COLO829 (cell line): Measurements from ENCODE around the gene FBLN1.
"Not testable (repeated sequence)": the region's sequence is repeated elsewhere in the genome, so short reads cannot be mapped to it uniquely, and the experiment has no call there.

Experiments
- DNase-seq: peaks from one replicate; pipeline ENCODE4 v3.0.0; 2012; ENCODE audit warnings: low spot score

The FBLN1 gene

GRCh38 chr22:45585946-45586540, 83.4 kb downstream of the FBLN1 start:
- no peak for DNase-seq

DNA sequence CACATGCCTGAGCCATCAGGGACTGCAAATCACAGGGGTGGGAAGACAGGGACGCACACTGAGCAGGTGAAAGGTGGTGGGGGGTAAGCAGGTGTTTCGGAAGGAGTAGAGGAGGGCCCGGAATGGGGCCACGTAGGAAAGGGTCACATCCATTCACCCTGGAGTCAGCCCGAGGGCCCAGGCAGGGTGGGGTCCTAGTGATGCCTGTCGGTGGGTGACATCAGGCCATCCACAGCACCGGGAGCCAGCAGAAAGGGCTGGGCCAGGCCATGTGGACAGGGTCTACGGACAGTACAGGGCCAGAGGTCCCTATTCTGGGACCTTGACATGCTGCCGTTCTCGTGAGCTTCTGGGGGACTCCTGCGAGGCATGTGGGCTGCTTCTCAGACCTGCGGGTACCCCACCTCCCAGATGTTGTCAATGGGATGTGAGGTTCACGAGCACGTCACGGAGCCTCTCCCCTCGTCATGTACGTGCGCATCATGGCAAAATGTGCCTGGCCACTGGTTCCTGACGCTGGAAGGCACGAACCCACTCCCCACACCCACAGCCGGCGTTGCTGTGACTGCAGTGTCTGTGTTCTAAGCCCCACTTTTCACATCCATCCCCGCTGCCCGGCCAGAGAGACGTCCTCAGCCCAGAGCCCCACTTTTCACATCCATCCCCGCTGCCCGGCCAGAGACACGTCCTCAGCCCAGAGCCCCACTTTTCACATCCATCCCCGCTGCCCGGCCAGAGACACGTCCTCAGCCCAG, 84.1 kb downstream of the FBLN1 start:
- no peak for DNase-seq

DNA sequence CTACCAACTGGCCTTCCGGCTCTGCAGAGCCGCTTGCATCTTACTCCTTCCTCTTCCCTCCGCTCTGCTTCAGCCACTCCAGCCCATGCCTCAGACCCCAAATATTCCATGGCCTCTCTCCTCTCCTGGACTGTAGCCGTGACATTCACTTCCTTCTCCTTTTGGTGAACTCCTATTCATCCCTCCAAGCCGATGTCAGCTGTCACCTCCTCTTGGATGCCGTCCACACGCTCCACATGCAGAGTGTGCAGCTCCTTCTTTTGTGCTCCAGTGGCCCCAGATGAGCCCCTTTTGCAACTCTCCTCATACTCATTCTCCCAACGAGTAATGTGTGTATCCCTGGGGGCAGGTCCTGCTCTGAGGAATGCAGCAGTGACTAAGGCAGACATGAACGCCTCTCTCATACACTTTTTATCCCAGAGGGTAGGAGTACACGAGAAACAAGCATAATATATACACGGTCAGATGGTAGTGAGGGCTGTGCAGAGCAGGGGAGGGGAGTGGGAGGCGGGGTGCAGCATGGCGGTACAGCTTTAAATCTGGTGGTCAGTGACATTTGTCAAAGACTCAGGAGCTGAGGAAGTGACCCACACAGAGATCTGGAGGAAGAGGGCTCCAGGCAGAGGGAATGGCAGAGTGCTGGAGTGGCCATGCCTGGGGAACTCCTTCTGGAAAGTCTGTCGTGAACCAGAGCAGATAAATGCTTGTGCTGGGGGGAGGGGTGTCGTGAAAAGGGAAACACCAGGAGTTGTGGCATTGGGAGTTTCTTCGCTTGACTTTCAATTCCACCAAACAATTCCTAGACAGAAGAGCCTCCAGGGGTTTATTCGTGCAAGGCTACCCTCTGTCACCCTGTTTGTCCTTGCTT, 85.2 kb downstream of the FBLN1 start:
- DNase-seq: no peak

- DNase-seq: no peak
Measured at GRCh38 chr22:45589556-45589955, 86.9 kb downstream of the FBLN1 start.

GRCh38 chr22:45590262-45590661, 87.6 kb downstream of the FBLN1 start:
- DNase-seq: no peak

DNA sequence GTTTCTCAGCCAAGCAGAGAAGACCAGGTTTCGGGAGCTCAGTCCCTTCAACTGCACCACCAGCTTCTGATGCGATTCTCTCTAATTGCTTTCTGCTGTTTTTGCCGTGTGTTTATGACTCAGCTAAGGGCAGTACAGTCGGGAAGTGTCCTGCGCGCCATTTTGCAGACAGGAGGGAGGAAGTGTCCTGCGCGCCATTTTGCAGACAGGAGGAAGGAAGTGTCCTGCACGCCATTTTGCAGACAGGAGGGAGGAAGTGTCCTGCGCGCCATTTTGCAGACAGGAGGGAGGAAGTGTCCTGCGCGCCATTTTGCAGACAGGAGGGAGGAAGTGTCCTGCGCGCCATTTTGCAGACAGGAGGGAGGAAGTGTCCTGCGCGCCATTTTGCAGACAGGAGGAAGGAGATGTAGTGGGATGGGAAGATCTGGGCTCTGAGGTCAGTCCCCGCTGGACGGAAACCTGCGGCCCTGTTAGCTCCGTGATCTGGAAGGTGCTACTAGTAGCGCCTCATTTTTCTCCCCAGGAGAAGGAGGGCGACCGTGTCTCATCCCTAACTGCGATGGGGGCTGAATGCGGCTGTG, 89.0 kb downstream of the FBLN1 start:
- not testable (repeated sequence) for DNase-seq

GRCh38 chr22:45594123-45594941, 91.6 kb downstream of the FBLN1 start:
- DNase-seq: no peak

DNA sequence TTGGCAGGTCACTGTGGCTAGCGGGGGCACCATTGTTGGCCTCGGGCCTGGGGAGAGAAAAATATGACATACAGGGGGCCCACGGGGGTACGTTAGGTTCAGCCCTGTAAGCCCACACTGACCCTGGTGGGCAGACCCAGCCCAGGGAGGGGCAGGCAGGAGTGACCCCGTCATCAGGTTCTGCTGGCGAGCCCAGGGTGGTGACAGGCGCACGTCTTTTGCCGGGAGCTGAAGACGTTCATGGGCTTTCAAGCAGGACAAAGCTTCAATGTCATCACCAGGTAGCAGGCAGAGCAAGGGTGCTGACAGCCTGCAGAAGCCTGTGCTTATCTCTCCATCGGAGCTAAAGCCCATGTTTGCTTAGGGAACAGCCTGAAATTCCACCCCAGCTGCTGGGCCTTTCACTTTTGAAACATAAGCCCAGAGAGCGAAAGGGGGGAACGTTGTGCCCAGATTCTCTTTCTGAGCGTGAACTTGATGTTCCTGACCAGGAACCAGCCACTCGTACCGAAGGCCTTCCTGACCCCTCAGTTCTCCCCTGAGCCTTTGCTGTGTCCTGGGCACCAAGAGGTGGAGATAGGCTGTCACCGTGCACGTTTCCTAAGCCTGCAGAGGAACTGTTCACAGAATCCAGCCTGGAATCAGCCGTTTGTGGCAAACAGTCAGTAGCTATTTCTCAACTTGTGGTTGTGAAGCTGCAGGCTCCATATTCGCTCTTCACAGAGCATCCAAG, 94.9 kb downstream of the FBLN1 start:
- DNase-seq: no peak

DNA sequence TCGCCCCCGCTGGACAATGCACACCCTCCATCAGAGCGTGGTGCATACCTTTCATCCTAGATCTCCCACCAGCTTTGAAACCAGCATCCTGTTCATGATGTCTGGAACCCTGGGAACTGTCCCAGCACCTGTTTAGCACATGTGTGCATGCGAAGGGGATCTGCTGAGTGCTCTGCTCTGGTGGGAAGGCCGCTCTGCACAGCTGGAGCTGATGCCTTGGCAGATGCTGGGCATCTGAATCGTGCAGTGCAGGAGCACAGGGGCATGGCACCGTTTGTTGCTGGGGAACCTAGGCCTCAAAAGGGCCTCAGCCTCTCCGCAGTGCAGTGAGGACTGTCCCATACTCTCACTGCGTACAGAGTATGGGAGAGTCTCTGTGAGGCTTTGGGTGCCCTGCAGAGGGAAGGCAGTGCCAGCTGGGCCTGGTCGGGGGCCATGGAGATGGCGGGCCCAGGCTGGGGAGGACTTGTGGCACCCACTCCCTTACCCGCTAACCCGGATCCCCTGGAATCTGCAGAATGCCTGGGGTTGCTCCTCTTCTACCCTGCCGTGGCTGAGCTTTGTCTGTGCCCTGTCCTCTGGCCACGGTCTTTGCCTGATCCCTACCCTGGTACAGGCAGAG, 96.0 kb downstream of the FBLN1 start:
- DNase-seq: no peak

DNA sequence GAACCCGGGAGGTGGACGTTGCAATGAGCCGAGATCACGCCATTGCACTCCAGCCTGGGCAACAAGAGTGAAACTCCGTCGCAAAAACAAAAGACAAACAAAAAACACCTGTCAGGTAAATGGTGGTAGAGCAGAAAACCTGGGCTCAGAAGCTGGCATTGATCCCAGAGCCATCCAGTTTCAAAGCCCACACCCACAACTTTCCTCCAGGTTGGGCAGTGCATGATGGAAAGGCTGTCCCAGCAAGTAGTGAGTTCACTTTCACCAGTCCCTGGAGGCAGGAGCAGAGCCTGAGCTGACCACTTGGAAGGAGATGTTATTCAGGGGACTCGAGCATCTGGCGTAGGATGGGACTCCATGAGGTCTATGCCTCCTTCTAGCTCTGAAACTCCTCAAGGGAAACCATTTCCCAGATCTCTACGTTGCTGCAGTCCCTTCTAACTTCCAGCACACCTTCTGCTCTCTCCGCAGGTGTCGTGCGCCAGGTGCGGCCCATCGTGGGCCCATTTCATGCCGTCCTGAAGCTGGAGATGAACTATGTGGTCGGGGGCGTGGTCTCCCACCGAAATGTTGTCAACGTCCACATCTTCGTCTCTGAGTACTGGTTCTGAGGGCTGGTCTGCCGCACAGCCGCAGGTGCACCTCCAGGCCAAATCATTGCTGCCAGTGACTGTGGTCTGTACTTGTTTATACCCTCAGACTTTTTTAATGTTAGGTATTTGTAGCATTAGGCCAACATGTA, 97.3 kb downstream of the FBLN1 start:
- DNase-seq: no peak

DNA sequence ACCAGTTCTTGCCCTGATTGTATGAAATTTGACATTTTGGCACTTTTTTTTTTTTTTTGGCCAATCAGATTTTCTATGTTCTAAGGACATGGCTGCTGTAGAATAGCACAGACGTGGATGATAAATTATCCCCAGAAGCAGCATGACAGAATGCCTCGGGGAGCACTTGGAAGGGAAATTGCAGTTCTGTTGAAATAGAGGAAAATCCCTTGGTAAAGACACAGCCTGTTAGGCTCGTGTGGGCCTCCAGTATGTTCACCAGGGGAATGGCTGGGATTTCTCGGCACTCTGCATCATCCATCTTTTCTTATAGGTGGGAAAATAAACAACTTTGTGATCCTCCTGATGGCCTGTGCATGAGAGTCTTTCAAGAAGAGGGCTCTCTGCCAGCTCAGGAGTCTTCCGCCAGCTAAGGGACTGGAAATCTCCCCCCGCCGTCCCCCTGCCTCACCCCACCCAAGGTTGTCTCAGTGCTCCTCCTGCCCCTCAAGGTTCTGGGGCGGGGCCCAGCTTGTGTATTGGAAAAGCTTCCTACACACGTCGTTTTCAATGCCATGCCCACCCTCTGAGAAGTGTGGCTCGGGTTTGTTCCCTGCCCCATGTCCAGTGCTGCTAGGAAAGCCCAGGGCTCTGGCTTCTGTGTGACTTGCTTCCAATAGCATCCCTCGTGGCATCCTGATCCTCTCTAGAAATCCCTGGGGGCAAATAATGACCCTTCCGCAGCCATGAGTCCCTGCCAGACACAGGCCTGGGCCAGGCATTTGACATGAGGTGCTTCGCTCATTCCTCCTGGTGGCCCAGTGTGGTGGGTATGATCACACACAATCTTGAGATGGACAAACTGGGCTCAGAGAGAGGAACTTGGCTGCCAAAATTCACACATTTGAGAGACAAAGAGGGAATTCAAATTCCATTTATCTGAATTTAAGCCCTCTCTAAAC, 98.4 kb downstream of the FBLN1 start:
- DNase-seq: no peak

DNA sequence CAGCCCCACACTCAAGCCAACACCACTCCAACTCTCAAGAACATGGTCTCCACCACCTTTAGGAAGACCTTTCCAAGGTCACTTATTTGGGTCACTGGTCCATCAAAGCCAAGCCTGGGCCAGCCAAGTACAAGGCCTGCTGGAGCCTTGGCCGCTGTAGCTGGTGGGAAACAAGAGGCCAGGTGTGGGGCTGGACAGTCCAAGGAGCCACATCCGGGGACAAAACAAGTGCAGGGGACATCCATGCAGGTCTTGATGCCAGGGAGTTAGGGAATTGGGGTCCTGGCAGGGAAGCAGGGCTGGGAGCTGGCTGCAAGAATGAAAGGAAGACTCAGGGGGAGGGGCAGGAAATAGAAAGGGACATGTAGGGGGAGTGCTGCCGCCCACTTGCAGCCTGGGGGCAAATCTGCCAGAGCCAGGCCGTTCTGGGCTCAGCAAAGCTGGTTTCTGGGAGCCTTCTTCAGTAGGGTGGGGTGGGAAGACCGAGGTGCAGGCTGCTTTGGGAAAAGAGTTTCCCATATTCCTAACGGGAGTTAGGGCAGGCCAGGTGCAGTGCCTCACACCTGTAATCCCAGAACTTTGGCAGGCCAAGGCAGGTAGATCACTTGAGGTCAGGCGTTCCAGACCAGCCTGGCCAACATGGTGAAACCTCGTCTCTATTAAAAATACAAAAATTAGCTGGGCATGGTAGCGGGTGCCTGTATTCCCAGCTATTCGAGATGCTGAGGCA, 99.5 kb downstream of the FBLN1 start:
- no peak for DNase-seq

- peak; percentile 79 for DNase-seq
Measured at GRCh38 chr22:45602824-45603595, 100.3 kb downstream of the FBLN1 start.

GRCh38 chr22:45603619-45604018, 100.9 kb downstream of the FBLN1 start:
- no peak for DNase-seq

- not testable (repeated sequence) for DNase-seq
Measured at GRCh38 chr22:45608045-45608444, 105.4 kb downstream of the FBLN1 start.

GRCh38 chr22:45608763-45609180, 106.1 kb downstream of the FBLN1 start:
- DNase-seq: no peak

DNA sequence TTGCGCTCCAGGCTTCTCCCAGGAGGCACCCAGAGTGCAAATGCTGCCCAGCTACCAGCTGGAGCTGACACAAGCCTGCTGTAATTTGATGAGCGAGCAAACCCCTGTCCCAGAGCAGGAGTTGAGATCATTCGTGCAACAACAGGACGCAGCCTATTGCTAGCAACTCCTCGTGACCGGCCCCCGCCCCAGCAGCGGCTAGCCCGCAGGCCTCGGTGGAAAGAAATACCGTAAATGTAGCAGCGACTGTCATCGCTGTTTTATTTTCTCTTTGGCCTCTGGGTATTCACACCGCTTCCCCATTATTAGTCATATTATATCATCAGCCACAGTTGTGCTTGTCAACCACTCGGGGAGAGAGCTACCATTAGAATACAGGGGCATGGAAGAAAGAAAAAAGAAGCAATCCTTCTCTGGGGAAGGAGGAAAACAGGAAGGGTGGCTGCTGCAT, 109.8 kb downstream of the FBLN1 start:
- DNase-seq: no peak
